ENCODE measurements around the gene GRB7.
A peak's percentile ranks its signal among the peaks of the same experiment; 100 is the strongest.
"Not testable (repeated sequence)": the region's sequence is repeated elsewhere in the genome, so short reads cannot be mapped to it uniquely, and the experiment has no call there.

GRB7 gene

DNA sequence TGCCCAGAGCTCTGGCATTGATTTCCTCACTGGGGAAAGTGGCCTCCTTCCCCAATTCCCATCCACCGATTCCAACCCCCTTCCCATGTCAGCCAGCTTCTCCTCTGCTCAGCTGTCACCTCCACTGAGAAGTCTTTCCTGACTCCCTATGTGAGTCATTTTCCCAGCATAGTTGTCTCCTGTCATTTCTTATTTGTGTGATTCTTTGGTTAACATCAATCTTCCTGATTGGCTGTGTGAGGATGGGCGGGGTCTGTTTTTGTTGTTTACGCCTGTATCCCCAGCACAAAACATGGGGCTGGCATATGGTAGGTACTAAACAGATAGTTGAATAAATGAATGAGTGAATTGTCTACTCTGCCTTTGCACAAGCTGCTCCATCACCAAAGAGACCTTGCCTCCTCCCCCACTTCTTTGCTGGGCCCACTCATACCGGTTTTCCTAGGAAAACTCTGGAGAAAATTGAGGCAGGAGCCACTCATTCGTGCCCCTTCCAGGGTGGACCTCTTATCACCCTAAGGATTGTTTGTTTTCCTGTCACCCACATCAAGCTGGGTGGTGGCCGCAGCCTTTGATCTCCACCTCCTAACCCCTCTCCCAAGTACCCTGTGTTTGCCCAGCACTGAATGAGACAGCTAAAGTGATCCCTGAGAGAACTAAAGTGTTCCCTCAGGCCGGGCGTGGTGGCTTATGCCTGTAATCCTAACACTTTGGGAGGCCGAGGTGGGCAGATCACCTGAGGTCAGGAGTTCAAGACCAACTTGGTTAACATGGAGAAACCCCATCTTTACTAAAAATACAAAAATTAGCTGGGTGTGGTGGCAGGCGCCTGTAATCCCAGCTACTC lies 1.2 kb upstream of the GRB7 start:
- DNase-seq: no peak

DNA sequence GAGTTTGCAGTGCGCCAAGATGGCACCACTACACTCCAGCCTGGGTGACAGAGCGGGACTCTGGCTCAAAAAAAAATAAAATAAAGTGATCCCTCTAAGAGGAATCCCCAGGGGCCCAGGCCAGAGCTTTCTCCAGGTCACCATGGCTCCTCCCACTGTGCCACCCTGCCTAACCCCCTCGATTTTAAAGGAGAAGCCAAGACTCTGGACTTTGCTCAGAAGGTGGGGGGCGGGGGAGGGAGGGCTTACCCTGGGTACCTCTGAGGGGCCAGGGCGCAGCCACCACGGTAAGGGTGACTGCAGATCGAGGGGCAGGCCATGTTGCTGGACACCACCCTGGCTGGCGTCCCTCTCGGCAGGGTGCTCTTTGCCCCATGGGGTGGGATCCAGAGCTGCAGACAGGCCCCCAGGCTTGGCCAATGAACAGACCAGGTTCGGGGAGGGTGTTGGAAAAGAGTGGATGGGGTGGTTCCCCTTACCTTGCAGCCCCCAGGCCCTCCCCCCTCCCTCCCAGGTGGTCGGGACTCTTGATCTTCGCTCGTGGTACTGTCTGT lies 455 bp upstream of the GRB7 start:
- DNase-seq: no peak

DNA sequence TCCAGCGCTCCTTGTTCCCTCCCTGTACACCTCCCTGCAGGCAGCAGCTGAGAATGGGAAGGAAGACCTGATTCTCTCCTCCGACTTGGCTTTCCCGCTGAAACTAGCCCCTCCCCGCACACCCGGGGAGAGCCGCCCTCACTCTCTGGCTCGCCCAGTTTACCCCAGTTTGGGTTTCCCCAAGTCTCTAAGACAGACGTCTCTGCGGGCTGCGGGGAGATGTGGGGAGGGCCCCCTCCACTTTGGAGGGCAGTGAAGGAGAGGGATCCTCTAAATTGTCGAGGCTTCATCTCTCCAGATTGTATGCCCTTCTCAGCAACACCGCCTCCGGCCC lies 797 bp downstream of the GRB7 start:
- DNase-seq: peak; percentile 62

DNA sequence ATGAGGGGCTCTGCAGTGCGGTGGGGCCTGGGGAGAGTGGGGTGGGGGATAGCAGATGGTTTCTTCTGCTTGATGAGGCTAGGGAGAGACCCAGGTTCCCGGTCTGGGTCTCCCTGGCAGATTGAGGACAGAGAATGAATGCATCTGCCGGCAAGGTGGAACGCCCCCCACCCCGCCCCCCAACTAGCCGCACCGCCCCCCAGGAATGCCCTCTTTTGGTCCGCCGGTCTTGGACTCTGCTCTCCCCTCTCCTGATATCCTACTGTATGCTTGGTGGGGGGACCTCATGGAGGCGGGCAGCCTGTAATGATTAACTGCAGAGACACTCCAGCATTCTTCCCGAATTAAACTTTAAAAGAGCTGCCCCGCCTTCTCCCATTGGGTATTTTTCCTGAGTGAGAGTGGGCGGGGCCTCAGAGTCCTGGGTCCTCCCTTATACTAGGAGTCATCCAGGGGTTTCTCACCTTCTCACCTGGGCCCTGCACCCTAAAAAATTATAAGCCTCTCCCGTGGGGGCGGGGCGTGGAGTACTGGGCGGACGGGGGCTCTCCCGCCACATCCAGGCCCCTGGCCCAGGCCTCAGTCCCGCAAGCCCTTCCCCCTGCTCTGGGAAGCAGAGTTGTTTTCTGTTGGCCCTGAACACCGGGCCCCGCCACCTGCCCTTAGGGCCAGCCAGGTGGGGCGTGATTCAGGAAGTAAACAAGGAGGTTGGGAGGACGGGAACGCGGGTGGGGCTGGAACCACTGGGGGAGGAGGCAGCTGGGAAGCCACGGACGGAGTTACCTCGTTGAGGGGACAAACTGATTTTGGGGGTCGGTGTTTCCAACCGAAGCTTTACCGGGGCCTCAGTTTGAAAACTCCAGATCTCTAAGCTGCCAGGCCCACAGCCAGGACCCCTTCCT lies 1.5 kb downstream of the GRB7 start:
- peak; percentile 55 for DNase-seq

DNA sequence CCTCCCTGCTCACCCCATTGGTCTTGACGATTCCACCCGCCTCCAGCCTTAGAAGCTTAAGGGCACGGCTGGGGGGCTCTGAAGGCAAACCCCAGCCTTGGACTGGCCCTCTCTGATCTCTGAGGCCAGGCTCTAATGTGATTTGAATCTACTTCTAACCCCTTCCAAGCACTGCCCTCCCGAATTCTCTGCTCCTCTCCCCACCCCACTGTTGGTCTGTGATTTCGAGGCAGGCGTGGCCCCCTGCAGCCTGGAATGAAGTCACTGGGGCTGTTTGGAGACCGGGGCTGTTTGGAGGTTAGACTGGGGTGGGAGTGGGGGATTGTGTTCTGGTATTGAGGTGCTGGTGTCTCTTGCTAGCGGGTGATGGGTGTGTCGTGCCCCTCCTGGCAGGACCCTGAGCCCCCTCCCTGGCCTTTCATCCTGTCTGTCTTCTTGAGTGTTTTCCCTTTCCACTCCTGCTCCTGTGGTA lies 2.2 kb downstream of the GRB7 start:
- no peak for DNase-seq

DNA sequence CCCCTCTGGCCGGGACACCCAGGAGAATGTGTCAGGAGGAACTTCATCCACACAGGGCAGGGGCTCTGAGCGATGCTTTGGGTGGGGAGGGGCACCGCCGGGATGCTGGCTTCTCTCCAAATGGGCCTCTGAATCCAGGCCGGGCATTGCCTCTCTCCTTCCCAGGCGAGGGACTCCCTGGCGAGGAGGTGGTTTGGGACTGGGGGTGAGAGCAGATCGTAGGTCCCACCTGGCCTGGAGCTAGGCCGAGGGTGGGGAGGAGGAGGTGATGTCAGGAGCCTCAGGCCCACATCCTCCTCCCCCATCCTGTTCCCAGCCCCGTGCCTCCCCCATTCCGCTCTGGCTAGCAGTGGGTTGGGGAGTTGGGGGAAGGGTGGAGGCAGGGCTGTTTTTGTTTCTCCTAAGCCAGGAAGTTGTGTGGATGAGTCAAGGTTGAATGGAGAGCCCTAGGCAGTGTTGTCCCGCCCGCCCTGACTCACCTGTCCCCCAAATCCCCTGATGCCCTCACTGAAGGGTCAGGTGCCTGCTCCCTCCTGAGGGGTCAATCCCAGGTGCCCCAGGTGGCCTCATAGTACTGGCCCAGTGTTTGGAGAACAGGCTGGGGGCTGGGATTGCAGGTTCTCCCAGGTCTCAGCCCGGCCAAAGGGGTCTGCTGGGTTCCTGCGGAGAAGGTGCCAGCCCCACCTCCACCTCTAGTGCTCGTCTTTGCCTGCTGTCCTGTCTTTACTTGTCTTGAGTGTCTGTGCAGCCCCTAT lies 2.8 kb downstream of the GRB7 start:
- peak; percentile 20 for DNase-seq

DNA sequence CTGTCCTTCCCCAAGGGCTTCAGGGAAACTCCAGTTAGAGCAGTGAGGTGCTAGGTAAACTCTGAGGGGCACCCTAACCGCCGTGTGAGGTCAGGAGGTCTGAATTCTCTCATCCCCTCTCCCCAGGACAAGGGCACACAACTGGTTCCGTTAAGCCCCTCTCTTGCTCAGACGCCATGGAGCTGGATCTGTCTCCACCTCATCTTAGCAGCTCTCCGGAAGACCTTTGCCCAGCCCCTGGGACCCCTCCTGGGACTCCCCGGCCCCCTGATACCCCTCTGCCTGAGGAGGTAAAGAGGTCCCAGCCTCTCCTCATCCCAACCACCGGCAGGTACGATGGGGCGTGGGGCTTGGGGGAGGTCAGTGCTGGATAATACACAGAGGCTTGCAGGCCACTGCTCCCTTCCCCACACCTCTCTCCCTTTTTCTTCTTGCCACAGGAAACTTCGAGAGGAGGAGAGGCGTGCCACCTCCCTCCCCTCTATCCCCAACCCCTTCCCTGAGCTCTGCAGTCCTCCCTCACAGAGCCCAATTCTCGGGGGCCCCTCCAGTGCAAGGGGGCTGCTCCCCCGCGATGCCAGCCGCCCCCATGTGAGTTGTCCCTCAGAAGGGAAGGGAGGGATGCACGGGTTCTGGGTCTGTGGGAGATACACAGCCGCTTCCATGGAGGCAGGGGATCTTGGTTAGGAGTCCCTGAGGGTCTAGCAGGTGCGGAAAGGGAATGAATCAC lies 4.6 kb downstream of the GRB7 start:
- no peak for DNase-seq

DNA sequence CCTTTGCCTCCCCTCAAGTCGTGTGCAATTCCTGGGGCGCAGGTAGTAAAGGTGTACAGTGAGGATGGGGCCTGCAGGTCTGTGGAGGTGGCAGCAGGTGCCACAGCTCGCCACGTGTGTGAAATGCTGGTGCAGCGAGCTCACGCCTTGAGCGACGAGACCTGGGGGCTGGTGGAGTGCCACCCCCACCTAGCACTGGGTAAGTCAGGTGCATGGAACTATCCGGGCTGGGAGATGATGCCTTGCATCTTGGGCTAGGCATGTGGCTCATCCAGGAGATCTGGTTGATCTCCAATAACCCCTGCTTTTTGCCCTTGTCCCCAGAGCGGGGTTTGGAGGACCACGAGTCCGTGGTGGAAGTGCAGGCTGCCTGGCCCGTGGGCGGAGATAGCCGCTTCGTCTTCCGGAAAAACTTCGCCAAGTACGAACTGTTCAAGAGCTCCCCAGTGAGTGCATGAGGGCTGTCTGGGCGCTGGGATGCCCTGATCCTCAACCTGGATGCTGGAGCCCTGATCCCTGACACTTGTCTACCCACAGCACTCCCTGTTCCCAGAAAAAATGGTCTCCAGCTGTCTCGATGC lies 5.2 kb downstream of the GRB7 start:
- DNase-seq: no peak

DNA sequence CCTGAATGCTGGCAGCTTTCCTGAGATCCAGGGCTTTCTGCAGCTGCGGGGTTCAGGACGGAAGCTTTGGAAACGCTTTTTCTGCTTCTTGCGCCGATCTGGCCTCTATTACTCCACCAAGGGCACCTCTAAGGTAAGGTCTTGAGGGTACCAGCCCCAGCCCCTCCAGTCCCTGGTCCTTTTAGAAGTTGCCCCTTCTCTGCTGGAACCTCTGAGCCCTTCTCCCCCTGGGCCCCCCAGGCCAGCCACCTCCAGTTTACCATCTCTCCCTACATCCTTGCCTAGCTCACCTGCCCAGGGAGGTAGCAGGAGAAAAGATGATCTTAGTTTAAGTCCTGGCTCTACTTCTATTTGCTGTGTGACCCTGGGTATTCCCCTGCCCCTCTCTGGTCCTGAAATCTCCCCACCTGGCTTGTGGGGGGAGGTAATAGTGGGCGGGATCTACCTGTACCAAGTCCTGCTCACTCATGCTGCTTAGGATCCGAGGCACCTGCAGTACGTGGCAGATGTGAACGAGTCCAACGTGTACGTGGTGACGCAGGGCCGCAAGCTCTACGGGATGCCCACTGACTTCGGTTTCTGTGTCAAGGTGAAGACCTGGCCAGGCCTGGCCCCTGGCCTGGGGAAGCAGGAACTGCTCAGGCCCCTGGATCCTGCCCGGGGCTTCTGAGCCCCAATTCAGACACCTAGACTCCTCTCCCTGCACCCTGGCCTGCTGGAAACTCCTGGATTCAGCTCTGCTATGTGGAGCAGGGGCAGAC lies 6.5 kb downstream of the GRB7 start:
- DNase-seq: no peak

DNA sequence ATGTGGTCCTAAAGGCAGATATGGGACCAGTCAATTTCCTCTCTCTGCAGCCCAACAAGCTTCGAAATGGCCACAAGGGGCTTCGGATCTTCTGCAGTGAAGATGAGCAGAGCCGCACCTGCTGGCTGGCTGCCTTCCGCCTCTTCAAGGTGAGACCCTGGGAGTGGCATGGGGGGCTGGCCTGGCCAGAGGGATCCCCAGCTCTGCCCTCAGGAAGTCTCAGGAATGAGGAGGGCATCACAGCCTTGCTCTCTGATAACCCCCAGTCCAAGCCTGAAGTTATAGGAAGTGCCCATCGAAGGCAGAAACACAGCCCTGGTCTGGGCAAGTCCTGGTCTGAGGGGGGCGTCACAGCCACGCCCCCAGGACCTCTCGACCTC lies 7.1 kb downstream of the GRB7 start:
- no peak for DNase-seq

DNA sequence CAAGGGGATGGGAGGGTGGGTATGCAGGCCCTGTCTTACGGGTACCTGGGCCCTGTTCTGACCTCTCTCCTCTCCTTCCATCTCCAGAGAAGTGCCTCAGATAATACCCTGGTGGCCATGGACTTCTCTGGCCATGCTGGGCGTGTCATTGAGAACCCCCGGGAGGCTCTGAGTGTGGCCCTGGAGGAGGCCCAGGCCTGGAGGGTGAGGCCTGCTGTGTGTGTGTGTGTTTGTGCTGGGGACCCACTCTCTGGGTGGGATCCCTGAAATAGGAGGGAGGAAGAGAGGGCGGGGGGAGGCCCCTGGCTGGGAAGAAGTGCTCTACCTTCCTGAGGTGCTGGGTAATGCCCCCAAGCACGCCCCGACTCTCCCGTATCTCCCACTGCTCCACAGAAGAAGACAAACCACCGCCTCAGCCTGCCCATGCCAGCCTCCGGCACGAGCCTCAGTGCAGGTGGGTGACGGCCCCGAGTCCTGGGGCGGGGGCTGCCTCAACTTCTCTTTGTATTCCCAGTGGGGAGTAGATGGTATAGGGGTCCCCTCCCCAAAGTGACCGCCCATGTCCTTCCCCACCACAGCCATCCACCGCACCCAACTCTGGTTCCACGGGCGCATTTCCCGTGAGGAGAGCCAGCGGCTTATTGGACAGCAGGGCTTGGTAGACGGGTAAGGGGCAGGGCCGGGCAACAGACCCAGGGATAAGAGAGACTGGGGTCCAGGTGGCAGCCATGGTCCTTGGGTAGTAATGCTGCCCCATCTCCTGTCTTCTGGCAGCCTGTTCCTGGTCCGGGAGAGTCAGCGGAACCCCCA lies 7.8 kb downstream of the GRB7 start:
- DNase-seq: no peak

DNA sequence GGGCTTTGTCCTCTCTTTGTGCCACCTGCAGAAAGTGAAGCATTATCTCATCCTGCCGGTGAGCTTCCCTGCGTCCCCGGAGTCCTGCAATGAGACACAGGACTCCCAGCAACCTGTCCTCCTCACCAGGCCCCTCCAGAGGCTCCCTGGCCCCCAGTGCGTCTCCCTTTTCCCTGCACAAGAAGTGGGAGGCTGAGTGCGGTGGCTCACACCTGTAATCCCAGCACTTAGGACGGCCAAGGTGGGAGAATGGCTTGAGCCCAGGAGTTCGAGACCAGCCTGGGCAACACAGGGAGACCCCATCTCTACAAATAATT lies 8.4 kb downstream of the GRB7 start:
- DNase-seq: no peak

DNA sequence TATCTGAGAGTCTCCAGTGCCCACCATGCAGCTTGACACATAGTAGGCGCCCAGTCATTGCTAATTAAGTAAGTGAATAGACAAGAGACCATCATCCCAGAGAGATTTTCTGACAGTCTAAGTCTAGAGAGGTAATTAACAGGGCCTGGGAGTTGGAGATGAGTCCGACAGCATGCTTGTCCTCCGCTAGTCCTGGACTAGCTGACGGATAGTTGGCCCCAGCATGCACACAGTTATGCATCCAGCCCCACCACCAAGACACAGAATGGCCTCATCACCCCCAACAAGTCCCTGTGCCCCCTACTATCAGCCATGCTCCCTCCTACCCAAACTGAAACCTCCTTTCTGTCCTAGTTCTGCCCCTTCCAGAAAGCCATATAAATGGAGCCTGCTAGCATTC lies 10.0 kb downstream of the GRB7 start:
- DNase-seq: no peak

DNA sequence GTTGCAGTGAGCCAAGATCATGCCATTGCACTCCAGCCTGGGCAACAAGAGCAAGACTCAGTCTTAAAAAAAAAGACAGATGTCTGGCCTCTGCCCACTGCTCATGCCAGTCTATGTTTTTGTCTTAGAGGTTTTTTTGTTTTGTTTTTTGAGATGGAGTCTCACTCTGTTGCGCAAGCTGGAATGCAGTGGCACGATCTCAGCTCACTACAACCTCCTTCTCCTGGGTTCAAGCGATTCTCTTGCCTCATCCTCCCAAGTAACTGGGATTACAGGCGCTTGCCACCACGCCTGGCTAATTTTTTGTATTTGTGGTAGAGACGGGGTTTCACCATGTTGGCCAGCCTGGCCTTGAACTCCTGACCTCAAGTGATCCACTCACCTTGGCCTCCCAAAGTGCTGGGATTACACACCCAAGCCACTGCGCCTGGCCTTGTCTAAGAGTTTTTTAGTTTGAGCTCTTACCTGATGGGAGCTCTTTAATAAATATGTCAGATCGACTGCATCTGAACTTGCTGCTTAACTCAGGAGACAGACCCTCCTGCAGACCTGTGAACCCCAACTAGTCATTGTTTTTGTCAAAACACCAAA lies 10.8 kb downstream of the GRB7 start:
- not testable (repeated sequence) for DNase-seq

DNA sequence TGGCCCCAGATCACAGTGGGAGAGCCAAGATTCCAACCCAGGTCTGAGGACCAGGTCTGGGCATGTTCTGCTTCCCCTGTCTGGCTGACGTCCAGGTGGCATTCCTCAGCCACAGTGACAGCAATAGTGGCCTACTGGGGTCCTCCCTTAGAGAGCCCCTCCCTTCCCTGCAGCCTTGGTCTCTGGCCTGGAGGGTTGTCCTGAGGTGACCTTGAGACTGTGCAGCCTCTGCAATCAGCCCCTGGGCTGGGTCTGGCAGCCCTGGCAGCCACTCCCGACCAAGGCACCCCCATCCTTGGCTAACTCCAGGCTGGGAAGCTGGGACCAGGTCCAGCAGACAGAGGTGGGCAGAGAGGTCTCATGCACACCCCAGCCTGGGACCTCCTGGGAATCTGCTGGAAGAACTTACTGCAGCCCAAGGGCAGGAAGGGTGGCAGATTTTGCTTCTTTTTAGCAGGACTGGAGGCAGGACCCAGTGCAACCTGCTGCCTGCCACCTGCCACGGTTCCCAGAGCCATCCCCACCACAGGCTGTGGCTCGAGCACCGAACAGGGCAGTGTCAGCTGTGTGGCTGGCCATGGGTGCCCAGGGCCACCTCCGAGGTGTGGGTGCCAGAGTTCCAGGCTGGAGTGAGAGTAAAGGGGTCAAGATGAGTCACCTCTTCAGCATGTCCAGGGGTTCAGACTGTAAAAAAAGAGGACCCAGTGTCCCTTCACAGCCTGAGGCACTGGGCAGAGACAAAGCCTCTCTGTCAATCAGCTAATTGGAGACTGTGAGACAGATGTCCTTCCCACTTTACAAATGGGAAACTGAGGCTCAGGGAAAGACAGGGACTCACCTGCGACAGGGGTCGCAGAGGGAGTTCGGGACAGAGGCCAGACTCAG lies 12.6 kb downstream of the GRB7 start:
- DNase-seq: no peak

DNA sequence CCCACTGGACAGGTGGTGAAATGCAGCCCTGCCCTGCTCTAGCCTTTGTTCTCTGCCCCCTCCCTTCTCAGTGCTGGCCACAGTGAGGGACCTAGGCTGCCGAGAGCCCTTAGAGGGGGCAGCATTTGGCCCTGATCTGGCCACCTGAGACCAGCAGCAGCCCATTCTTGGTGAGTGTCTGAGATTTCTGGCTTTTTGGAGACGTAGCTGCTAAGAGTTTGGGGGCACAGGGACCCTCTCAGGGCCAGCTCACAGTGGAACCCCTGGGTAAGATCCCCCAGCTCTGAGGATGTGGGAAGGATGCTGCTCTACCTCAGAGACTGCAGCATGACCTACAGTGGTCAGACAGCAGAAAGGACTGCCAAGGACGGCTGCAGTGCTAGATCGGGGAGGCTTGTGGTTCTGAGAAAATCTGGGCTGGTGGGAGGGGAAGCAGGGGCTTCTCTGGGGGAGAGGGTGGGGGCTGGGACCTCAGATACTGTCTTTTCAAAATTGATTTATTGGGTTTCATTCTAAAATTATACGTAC lies 13.3 kb downstream of the GRB7 start:
- DNase-seq: no peak

DNA sequence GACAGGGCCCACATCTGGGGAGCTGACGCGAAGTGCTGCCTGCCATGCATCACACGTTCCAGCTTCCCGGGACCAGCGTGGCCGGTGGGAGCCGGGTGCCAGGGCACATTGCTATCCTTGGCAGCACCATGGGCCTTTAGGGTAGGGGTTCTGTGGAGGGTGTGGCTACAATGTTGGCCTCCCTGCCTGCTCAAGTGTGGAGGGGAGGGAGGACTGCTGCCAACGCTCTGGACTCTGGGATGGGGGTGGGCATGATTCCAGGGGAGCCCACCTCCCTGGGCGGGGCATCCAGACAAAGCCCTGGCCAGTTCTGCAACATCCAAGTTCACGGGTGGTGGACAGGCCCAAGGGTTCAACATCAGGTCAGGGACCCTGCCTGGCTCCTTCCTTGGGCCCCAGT lies 13.9 kb downstream of the GRB7 start:
- DNase-seq: no peak

DNA sequence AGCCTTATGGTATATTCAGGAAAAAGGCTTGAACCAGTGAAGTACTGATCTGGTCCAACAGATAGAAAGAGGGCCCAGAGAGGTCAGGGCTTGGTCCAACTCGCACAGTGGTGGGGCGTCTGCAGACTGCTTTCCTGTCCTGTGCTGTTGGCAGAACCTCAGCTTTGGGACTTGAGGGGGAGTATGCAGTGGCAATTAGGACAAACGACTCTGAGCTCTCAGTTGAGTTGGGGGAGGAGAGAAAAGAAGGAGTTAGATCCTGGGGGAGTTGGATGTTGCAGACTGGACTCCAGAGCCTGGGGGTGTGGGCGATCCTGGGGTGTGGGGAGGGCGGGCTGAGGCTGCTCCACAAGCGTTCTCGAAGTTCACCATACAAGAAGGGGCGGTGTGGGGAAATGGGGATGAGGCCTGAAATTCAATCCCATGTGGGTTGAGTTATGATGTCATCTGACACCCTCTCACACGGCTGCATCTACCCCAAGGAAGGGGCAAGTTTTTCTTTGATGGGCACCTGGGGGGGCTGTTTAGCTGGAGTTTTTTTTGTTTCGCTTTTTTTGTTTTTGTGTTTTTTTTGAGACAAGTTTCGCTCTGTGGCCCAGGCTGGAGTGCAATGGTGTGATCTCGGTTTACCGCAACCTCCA lies 14.6 kb downstream of the GRB7 start:
- no peak for DNase-seq

Measured in NCI-H2029 (cell line).